ENCODE results near the gene PALS2. TPM values are rescaled to one million over a fixed set of nuclear protein-coding genes. Genes with fewer than 3 reads are reported as not detected.

Gene PALS2
- total RNA-seq, 1 experiment from 2014 or later = 44.6 TPM

- BruUV-seq (replicated peaks) = no TSS peak
- Histone ChIP-seq H3K79me2 (ENCODE audit: insufficient read depth, low read length) (peaks cover 87% of the 10 kb centered on the region), H2AFZ (ENCODE audit: low read depth, low read length, poor library complexity, severe bottlenecking) (no peak overlapping the region), H3K36me3 (ENCODE audit: control insufficient read depth in 1 of 2, insufficient read depth in 2 of 2, low read length in 2 of 2) (no peaks in the 10 kb centered on the region), H3K4me2 (ENCODE audit: low read length) (no peak overlapping the region), H3K27me3 (ENCODE audit: insufficient read depth, low read length) (no peaks in the 10 kb centered on the region), H3K9ac (ENCODE audit: low read length) (no peak overlapping the region), H3K4me3 (replicated peaks in 1 of 2; ENCODE audit: low read depth in 1 of 2, low read length in 2 of 2) (no peak overlapping the region), H3K27ac (ENCODE audit: low read depth, low read length) (no peak overlapping the region), H3K9me2 (ENCODE audit: insufficient read depth) (no peaks in the 10 kb centered on the region), H3K4me1 (ENCODE audit: control insufficient read depth in 1 of 2, insufficient read depth in 2 of 2, low read length in 2 of 2) (no peaks in the 10 kb centered on the region), H4K20me1 (ENCODE audit: insufficient read depth) (0 out of 2 replicates have a peak, but pooled peaks cover 5% of the 10 kb centered on the region), H3K9me3 (ENCODE audit: control insufficient read depth in 1 of 2, insufficient read depth in 1 of 2, low read depth in 1 of 2, low read length in 2 of 2) (no peaks in the 10 kb centered on the region)
- ChIA-PET POLR2A (no interaction called here), CTCF (interaction anchor here (1.0 kb wide), 1 partner anchor 15 kb away, joined by 3 read pairs; no protein-coding TSS in a partner anchor), RAD21 (ENCODE audit: low non-redundant PET in 1 of 2, low total read pairs in 2 of 2, uncharacterized antibody in 2 of 2, unreplicated experiment in 2 of 2) (no interaction called here)
- ATAC-seq = no peak
- DNase-seq (ENCODE audit: low read depth, low spot score) = no peak
- intact Hi-C loops (cut with micrococcal nuclease) = no loop called here
- no peak for TF ChIP-seq POLR2A (IDR thresholded peaks at IDR 0.05; ENCODE audit: borderline replicate concordance, extremely low read depth, insufficient read depth, insufficient read length)
- no peak for TF ChIP-seq EZH2phosphoT487 (IDR thresholded peaks at IDR 0.05; ENCODE audit: borderline replicate concordance)
- no peak for TF ChIP-seq YY1 (IDR thresholded peaks at IDR 0.05; ENCODE audit: extremely low read depth, insufficient replicate concordance, low read depth, low read length)
Measured at GRCh38 chr7:24604630-24605029, 31.4 kb downstream of the PALS2 start.

DNA sequence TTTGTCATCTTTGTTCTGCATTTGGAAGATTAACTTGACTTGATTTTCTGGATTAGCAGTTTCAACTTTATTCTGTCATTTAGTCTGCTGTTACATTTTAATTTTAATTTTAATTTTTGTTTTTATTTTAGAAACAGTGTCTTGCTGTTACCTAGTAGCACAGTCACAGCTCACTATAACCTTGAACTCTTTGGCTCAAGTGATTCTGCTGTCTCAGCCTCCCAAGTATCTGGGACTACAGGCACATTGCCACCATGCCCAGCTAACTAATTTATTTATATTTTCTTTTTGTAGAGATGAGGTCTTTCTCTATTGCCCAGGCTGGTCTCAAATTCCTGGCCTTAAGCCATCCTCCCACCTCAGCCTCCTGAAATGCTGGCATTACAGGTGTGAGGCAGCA, 35.3 kb downstream of the PALS2 start:
- intact Hi-C loops (cut with micrococcal nuclease) = no loop called here
- ChIA-PET CTCF (no interaction called here), RAD21 (ENCODE audit: low non-redundant PET in 1 of 2, low total read pairs in 2 of 2, uncharacterized antibody in 2 of 2, unreplicated experiment in 2 of 2) (no interaction called here)

More for the DNA sequence above, 35.3 kb downstream of the PALS2 start:
- H4K20me1 ChIP-seq (ENCODE audit: insufficient read depth) = peaks cover 10% of the 10 kb centered on the region; the same call in 1 of the 2 replicates
- POLR2A ChIA-PET = no interaction called here
- ATAC-seq = no peak
- no peak overlapping the region for H3K9ac ChIP-seq (ENCODE audit: low read length)
- no TSS peak for BruUV-seq (replicated peaks)
- H3K9me3 ChIP-seq (ENCODE audit: control insufficient read depth in 1 of 2, insufficient read depth in 1 of 2, low read depth in 1 of 2, low read length in 2 of 2) = no peaks in the 10 kb centered on the region
- no peaks in the 10 kb centered on the region for H3K9me2 ChIP-seq (ENCODE audit: insufficient read depth)
- no peak overlapping the region for H3K4me2 ChIP-seq (ENCODE audit: low read length)
- no peak overlapping the region for H3K27ac ChIP-seq (ENCODE audit: low read depth, low read length)
- H3K4me1 ChIP-seq (ENCODE audit: control insufficient read depth in 1 of 2, insufficient read depth in 2 of 2, low read length in 2 of 2) = no peaks in the 10 kb centered on the region
- no peak for DNase-seq (ENCODE audit: low read depth, low spot score)
- no peaks in the 10 kb centered on the region for H3K27me3 ChIP-seq (ENCODE audit: insufficient read depth, low read length)
- H3K79me2 ChIP-seq (ENCODE audit: insufficient read depth, low read length) = peaks cover 88% of the 10 kb centered on the region
- TF ChIP-seq SRF (IDR thresholded peaks at IDR 0.05; ENCODE audit: low read depth) (no peak), EZH2phosphoT487 (IDR thresholded peaks at IDR 0.05; ENCODE audit: borderline replicate concordance) (no peak), CEBPB (IDR thresholded peaks at IDR 0.05; ENCODE audit: low read depth) (no peak), YY1 (IDR thresholded peaks at IDR 0.05; ENCODE audit: extremely low read depth, insufficient replicate concordance, low read depth, low read length) (no peak), ZBTB33 (IDR thresholded peaks at IDR 0.05; ENCODE audit: extremely low read depth, insufficient replicate concordance, low read length) (no peak)
- no peak overlapping the region for H2AFZ ChIP-seq (ENCODE audit: low read depth, low read length, poor library complexity, severe bottlenecking)
- no peak overlapping the region for H3K4me3 ChIP-seq (replicated peaks in 1 of 2; ENCODE audit: low read depth in 1 of 2, low read length in 2 of 2)
- no peaks in the 10 kb centered on the region for H3K36me3 ChIP-seq (ENCODE audit: control insufficient read depth in 1 of 2, insufficient read depth in 2 of 2, low read length in 2 of 2)
